ENCODE results near the gene GPX5. TPM values are rescaled to one million over a fixed set of nuclear protein-coding genes. Genes with fewer than 3 reads are reported as not detected.

Gene GPX5
- total RNA-seq, 1 experiment from 2014 or later: not detected

DNA sequence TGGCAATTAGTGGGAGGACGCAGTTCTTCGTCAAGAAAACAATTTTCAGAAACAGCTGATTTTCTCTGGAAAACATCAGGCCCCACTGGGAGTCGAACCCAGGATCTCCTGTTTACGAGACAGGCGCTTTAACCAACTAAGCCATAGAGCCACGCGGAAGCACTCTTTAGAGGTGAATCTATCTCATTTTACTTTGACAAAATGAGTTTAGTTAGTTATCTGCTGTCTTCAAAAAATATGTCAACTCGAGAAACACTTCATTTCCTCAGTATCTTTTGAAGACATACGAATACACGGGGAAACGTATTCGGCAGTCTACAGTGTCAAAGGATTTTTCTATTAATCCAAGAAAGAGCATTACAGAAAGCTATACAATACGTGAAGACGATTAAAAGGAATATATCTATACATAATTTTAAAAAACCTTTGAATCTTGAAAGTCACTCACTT is 36.7 kb upstream of the GPX5 start:
- H3K4me1 ChIP-seq (ENCODE audit: insufficient read depth, low read length, poor library complexity, severe bottlenecking): no peaks in the 10 kb centered on the region
- intact Hi-C loops (cut with micrococcal nuclease; ENCODE audit: unreplicated experiment): loop anchor here (2.0 kb wide), 1 partner anchor 350 kb away; no protein-coding TSS in a partner anchor
- ChIA-PET POLR2A (ENCODE audit: low non-redundant PET) (interaction anchor here (0.6 kb wide), 1 partner anchor 262 kb away, joined by 4 read pairs; no protein-coding TSS in a partner anchor), CTCF (interaction anchor here (0.6 kb wide), 1 partner anchor 40 kb away, joined by 7 read pairs; no protein-coding TSS in a partner anchor)
- peak overlapping the region; percentile 79 for H3K27ac ChIP-seq (ENCODE audit: low read depth, low read length, poor library complexity, severe bottlenecking)
- no peaks in the 10 kb centered on the region for H3K9me3 ChIP-seq (ENCODE audit: low read depth, low read length, poor library complexity, severe bottlenecking)
- H3K36me3 ChIP-seq (ENCODE audit: insufficient read depth, low read length, poor library complexity, severe bottlenecking): no peaks in the 10 kb centered on the region
- peak; percentile 89 for DNase-seq (ENCODE audit: low spot score)
- TSS peak; percentile 80 for BruUV-seq (replicated peaks)
- H3K4me3 ChIP-seq (ENCODE audit: low read depth, low read length, poor library complexity, severe bottlenecking): peak overlapping the region; percentile 62
- TF ChIP-seq EZH2 (IDR thresholded peaks at IDR 0.05; ENCODE audit: borderline replicate concordance, low read depth, low read length, poor library complexity, severe bottlenecking): no peak
- TF ChIP-seq, protein P1, sequence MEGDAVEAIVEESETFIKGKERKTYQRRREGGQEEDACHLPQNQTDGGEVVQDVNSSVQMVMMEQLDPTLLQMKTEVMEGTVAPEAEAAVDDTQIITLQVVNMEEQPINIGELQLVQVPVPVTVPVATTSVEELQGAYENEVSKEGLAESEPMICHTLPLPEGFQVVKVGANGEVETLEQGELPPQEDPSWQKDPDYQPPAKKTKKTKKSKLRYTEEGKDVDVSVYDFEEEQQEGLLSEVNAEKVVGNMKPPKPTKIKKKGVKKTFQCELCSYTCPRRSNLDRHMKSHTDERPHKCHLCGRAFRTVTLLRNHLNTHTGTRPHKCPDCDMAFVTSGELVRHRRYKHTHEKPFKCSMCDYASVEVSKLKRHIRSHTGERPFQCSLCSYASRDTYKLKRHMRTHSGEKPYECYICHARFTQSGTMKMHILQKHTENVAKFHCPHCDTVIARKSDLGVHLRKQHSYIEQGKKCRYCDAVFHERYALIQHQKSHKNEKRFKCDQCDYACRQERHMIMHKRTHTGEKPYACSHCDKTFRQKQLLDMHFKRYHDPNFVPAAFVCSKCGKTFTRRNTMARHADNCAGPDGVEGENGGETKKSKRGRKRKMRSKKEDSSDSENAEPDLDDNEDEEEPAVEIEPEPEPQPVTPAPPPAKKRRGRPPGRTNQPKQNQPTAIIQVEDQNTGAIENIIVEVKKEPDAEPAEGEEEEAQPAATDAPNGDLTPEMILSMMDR (conservative IDR thresholded peaks at IDR 0.05; ENCODE audit: low read depth, low read length): no peak
- no peaks in the 10 kb centered on the region for H3K27me3 ChIP-seq (replicated peaks; ENCODE audit: insufficient read depth, low read depth, low read length, poor library complexity)

- ChIA-PET CTCF (interaction anchor here (0.6 kb wide), 1 partner anchor 40 kb away, joined by 7 read pairs; no protein-coding TSS in a partner anchor), POLR2A (ENCODE audit: low non-redundant PET) (no interaction called here)
- BruUV-seq (replicated peaks): no TSS peak
- no peak for TF ChIP-seq EZH2 (IDR thresholded peaks at IDR 0.05; ENCODE audit: borderline replicate concordance, low read depth, low read length, poor library complexity, severe bottlenecking)
- TF ChIP-seq, protein P1 (conservative IDR thresholded peaks at IDR 0.05; ENCODE audit: low read depth, low read length): no peak
- H3K4me3 ChIP-seq (ENCODE audit: low read depth, low read length, poor library complexity, severe bottlenecking): peak overlapping the region; percentile 62
- no peaks in the 10 kb centered on the region for H3K9me3 ChIP-seq (ENCODE audit: low read depth, low read length, poor library complexity, severe bottlenecking)
- intact Hi-C loops (cut with micrococcal nuclease; ENCODE audit: unreplicated experiment): loop anchor here (2.0 kb wide), 1 partner anchor 349 kb away; no protein-coding TSS in a partner anchor
- peak overlapping the region; percentile 79 for H3K27ac ChIP-seq (ENCODE audit: low read depth, low read length, poor library complexity, severe bottlenecking)
- no peaks in the 10 kb centered on the region for H3K27me3 ChIP-seq (replicated peaks; ENCODE audit: insufficient read depth, low read depth, low read length, poor library complexity)
- peak; percentile 90 for DNase-seq (ENCODE audit: low spot score)
- no peaks in the 10 kb centered on the region for H3K4me1 ChIP-seq (ENCODE audit: insufficient read depth, low read length, poor library complexity, severe bottlenecking)
- H3K36me3 ChIP-seq (ENCODE audit: insufficient read depth, low read length, poor library complexity, severe bottlenecking): no peaks in the 10 kb centered on the region
These were observed 36.1 kb upstream of the GPX5 start for GRCh38 chr6:28489366-28490204.

- TSS peak; percentile 84 for BruUV-seq (replicated peaks)
These were observed 35.3 kb upstream of the GPX5 start for GRCh38 chr6:28490205-28490890.

More at GRCh38 chr6:28490205-28490890, 35.3 kb upstream of the GPX5 start:
- Histone ChIP-seq H3K9me3 (ENCODE audit: low read depth, low read length, poor library complexity, severe bottlenecking) (no peaks in the 10 kb centered on the region), H3K27me3 (replicated peaks; ENCODE audit: insufficient read depth, low read depth, low read length, poor library complexity) (no peaks in the 10 kb centered on the region), H3K27ac (ENCODE audit: low read depth, low read length, poor library complexity, severe bottlenecking) (peak overlapping the region; percentile 79), H3K4me3 (ENCODE audit: low read depth, low read length, poor library complexity, severe bottlenecking) (peak overlapping the region; percentile 62), H3K36me3 (ENCODE audit: insufficient read depth, low read length, poor library complexity, severe bottlenecking) (no peaks in the 10 kb centered on the region), H3K4me1 (ENCODE audit: insufficient read depth, low read length, poor library complexity, severe bottlenecking) (no peaks in the 10 kb centered on the region)
- DNase-seq (ENCODE audit: low spot score): peak; percentile 42
- CTCF ChIA-PET: no interaction called here
- intact Hi-C loops (cut with micrococcal nuclease; ENCODE audit: unreplicated experiment): no loop called here
- POLR2A ChIA-PET (ENCODE audit: low non-redundant PET): no interaction called here
- TF ChIP-seq, protein P1 (conservative IDR thresholded peaks at IDR 0.05; ENCODE audit: low read depth, low read length): no peak
- no peak for TF ChIP-seq EZH2 (IDR thresholded peaks at IDR 0.05; ENCODE audit: borderline replicate concordance, low read depth, low read length, poor library complexity, severe bottlenecking)
